ENCODE results near the gene CELF1. TPM values are rescaled to one million over a fixed set of nuclear protein-coding genes. Genes with fewer than 3 reads are reported as not detected.

Gene CELF1
- total and polyA plus RNA-seq, 9 of the 15 experiments (the other 6 are each of a cell fraction or from before 2014, with no cell fraction given): 11.3 to 142 (median 77.4) TPM

DNA sequence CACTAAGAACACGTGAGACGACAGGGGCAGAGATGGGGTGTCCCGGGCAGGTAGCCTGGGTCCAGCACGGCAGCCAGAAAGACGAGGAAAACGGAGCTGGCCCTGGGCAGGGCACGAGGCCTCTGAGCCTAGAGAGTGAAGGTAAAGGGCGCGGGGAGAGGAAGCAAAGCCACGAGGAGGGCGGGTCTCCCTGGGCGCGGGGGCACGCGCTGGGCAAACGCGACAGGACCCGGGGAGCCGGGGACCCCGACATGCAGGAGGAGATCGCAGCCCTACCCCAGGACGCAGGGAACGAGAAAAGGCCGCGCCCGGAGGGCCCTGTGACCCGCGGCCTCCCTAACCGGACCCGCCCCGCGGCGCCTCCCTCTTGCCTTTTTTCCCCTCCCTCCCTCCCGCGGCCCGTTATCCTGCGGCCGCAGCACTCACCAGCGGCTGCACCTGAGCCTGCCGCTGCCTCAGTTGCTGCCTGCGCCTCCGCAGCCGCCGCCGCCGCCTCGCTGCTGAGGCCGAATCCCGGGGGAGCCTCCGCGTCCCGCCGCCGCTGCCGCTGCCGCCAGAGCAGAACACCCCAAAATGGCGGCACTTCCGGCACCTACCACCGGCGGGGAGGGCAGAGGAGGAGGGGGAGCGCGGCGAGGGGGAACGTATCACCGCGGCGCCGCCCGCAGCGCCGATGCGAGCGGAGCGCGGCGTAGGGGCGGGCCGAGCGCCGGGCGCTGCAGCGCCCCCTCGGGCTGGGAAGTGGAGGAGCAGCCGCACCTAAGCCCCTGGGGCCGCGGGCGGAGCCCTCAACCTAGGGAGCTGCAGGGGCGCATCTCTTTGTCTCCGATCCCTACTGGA is at the start of gene CELF1 (continued):
- TF ChIP-seq TFAM (CRISPR knock-in tag; conservative IDR thresholded peaks at IDR 0.05): no peak
- TF ChIP-seq HMGN3 (IDR thresholded peaks at IDR 0.05; ENCODE audit: borderline replicate concordance, extremely low read depth, insufficient read length, low read depth, low read length): peak; percentile 96
- TF ChIP-seq POLR2G (IDR thresholded peaks at IDR 0.05; ENCODE audit: low read depth, low read length): peak; percentile 89
- TF ChIP-seq, protein P1, sequence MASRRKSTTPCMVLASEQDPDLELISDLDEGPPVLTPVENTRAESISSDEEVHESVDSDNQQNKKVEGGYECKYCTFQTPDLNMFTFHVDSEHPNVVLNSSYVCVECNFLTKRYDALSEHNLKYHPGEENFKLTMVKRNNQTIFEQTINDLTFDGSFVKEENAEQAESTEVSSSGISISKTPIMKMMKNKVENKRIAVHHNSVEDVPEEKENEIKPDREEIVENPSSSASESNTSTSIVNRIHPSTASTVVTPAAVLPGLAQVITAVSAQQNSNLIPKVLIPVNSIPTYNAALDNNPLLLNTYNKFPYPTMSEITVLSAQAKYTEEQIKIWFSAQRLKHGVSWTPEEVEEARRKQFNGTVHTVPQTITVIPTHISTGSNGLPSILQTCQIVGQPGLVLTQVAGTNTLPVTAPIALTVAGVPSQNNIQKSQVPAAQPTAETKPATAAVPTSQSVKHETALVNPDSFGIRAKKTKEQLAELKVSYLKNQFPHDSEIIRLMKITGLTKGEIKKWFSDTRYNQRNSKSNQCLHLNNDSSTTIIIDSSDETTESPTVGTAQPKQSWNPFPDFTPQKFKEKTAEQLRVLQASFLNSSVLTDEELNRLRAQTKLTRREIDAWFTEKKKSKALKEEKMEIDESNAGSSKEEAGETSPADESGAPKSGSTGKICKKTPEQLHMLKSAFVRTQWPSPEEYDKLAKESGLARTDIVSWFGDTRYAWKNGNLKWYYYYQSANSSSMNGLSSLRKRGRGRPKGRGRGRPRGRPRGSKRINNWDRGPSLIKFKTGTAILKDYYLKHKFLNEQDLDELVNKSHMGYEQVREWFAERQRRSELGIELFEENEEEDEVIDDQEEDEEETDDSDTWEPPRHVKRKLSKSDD (conservative IDR thresholded peaks at IDR 0.05; ENCODE audit: low read length): peak; percentile 76
- TF ChIP-seq RBM25 (IDR thresholded peaks at IDR 0.05; ENCODE audit: low read depth, low read length, severe bottlenecking): peak; percentile 27
- no peak for TF ChIP-seq ZNF282 (CRISPR knock-in tag; IDR thresholded peaks at IDR 0.05)
- TF ChIP-seq, protein P2, sequence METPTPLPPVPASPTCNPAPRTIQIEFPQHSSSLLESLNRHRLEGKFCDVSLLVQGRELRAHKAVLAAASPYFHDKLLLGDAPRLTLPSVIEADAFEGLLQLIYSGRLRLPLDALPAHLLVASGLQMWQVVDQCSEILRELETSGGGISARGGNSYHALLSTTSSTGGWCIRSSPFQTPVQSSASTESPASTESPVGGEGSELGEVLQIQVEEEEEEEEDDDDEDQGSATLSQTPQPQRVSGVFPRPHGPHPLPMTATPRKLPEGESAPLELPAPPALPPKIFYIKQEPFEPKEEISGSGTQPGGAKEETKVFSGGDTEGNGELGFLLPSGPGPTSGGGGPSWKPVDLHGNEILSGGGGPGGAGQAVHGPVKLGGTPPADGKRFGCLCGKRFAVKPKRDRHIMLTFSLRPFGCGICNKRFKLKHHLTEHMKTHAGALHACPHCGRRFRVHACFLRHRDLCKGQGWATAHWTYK (CRISPR knock-in tag; IDR thresholded peaks at IDR 0.05): peak; percentile 48; the same call in 1 of the 2 replicates
- peak; percentile 67 for TF ChIP-seq U2AF1 (optimal IDR thresholded peaks at IDR 0.05; ENCODE audit: low read depth, low read length)
- peak; percentile 25 for TF ChIP-seq BRD9 (IDR thresholded peaks at IDR 0.05; ENCODE audit: low read depth, partially characterized antibody)
- TF ChIP-seq CREB1 (IDR thresholded peaks at IDR 0.05): peak; percentile 91
- peak; percentile 69 for TF ChIP-seq CREB1 (CRISPR knock-in tag; IDR thresholded peaks at IDR 0.05)
- TF ChIP-seq, protein P3, sequence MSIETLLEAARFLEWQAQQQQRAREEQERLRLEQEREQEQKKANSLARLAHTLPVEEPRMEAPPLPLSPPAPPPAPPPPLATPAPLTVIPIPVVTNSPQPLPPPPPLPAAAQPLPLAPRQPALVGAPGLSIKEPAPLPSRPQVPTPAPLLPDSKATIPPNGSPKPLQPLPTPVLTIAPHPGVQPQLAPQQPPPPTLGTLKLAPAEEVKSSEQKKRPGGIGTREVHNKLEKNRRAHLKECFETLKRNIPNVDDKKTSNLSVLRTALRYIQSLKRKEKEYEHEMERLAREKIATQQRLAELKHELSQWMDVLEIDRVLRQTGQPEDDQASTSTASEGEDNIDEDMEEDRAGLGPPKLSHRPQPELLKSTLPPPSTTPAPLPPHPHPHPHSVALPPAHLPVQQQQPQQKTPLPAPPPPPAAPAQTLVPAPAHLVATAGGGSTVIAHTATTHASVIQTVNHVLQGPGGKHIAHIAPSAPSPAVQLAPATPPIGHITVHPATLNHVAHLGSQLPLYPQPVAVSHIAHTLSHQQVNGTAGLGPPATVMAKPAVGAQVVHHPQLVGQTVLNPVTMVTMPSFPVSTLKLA (conservative IDR thresholded peaks at IDR 0.05): peak; percentile 78 to 82
- TF ChIP-seq, protein P4, sequence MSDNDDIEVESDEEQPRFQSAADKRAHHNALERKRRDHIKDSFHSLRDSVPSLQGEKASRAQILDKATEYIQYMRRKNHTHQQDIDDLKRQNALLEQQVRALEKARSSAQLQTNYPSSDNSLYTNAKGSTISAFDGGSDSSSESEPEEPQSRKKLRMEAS (CRISPR knock-in tag; IDR thresholded peaks at IDR 0.05): peak; percentile 81
- TF ChIP-seq FUS (optimal IDR thresholded peaks at IDR 0.05; ENCODE audit: low read depth, low read length): peak; percentile 70
- TF ChIP-seq SIX5 (IDR thresholded peaks at IDR 0.05; ENCODE audit: borderline replicate concordance in 1 of 2, insufficient read depth in 1 of 2, low read depth in 1 of 2, low read length in 2 of 2): 0 out of 4 replicates have a peak, but pooled peaks of 1 of the 2 experiments have one; percentile 13
- TF ChIP-seq, protein P5, sequence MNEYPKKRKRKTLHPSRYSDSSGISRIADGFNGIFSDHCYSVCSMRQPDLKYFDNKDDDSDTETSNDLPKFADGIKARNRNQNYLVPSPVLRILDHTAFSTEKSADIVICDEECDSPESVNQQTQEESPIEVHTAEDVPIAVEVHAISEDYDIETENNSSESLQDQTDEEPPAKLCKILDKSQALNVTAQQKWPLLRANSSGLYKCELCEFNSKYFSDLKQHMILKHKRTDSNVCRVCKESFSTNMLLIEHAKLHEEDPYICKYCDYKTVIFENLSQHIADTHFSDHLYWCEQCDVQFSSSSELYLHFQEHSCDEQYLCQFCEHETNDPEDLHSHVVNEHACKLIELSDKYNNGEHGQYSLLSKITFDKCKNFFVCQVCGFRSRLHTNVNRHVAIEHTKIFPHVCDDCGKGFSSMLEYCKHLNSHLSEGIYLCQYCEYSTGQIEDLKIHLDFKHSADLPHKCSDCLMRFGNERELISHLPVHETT (CRISPR knock-in tag; conservative IDR thresholded peaks at IDR 0.05 in 1 of 2, IDR thresholded peaks at IDR 0.05 in 1 of 2): peak in 1 of 2 experiments; percentile 99; a peak in 2 of 4 replicates
- peak; percentile 50; the same call in 1 of the 2 replicates for TF ChIP-seq SPI1 (IDR thresholded peaks at IDR 0.05; ENCODE audit: borderline replicate concordance, low read depth, low read length)
- TF ChIP-seq ATF7 (IDR thresholded peaks at IDR 0.05): peak; percentile 84
